ENCODE data around the gene OGDH.

DNA sequence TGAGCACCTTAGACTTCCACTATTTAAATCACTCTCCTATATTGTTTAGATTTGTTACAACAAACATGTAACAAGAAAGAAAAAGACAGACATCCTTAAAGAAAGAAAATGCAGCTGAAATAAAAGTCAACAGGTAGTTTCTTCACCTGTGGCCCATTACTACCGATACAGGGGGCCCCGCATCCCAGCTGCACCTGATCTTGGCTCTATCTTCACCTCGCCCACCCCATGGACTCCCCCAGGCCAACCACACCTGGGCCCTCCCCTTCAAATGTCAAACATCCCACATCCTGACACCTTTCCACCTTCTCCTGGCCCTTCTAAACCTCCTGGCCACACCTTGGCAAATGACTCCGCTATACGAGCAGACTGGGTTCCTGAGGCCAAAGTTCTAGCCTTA, 39.7 kb upstream of the OGDH start:
- TF ChIP-seq EZH2 (IDR thresholded peaks at IDR 0.05; ENCODE audit: insufficient read depth, poor library complexity, severe bottlenecking) (no peak), EZH2phosphoT487 (IDR thresholded peaks at IDR 0.05; ENCODE audit: insufficient read depth, low read depth) (no peak)
